ENCODE results near the gene GDI2.

The GDI2 gene

DNA sequence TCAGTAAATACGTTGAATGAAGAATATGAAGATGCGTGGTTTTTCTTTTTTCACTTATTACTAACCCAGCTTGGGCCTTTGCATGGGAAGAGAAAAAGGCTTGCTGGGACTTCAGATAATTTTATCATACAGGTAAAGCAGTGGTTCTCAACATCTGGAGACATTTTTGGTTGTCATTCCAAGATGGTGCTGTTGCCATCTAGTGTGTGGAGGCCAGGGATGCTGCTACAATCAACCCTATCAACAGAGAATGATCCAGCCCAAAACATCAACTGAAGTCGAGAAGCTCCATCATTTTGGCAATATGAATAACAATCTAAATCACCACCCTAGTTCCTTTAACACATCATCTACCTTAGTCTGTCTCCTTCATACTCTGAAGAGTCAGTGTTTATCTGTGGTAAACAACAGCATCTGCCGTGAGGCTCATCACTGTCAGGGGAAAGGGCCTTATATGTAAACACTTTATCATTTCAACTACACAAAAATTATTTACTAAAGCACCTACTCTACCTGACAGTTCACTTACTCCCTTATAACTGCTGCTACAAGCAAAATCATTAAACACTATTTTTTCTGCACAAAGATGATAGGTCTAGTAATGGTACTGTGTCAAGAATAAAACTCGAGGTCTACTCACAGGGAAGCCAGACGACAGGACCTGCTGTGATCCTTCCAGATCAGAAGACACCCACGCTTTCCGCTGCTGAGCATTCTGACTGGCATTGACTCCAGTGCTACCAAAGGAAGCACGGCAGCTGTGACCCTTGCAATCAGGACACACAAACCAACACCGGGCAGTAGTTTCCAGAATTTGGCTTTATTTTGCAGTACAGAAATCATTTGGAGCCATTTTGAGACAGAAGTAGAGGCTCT, 48.6 kb downstream of the GDI2 start:
- Histone ChIP-seq H3K4me3 (replicated peaks; ENCODE audit: low read depth, low read length) (no peak overlapping the region), H3K27me3 (replicated peaks; ENCODE audit: control insufficient read depth, insufficient read depth, low read length) (no peaks in the 10 kb centered on the region), H3K36me3 (ENCODE audit: control insufficient read depth, insufficient read depth, low read length) (peaks cover 31% of the 10 kb centered on the region)
- DNase-seq (ENCODE audit: extremely low read depth, insufficient read length), result no peak
- TF ChIP-seq, protein P1, sequence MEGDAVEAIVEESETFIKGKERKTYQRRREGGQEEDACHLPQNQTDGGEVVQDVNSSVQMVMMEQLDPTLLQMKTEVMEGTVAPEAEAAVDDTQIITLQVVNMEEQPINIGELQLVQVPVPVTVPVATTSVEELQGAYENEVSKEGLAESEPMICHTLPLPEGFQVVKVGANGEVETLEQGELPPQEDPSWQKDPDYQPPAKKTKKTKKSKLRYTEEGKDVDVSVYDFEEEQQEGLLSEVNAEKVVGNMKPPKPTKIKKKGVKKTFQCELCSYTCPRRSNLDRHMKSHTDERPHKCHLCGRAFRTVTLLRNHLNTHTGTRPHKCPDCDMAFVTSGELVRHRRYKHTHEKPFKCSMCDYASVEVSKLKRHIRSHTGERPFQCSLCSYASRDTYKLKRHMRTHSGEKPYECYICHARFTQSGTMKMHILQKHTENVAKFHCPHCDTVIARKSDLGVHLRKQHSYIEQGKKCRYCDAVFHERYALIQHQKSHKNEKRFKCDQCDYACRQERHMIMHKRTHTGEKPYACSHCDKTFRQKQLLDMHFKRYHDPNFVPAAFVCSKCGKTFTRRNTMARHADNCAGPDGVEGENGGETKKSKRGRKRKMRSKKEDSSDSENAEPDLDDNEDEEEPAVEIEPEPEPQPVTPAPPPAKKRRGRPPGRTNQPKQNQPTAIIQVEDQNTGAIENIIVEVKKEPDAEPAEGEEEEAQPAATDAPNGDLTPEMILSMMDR (IDR thresholded peaks at IDR 0.05; ENCODE audit: insufficient read depth, low read length, poor library complexity, severe bottlenecking), result no peak

DNA sequence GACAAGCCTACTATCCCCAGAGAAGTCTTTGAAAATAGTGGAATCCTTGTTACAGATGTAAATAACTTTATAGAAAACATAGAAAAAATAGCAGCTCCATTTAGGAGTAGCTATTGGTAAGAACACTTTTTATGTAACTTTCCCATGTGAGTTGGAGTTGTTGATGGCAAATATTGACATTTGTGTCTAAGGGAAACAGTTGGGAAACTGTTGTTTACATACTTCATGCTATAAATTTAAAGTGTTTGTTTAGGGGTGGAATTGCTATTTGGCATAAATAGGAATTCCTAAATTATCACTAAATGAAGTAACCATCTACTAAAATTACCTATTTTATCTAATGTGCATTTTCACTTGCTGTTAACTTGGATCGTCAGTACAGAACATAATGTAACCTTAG, 50.7 kb downstream of the GDI2 start:
- TF ChIP-seq, protein P1 (IDR thresholded peaks at IDR 0.05; ENCODE audit: insufficient read depth, low read length, poor library complexity, severe bottlenecking), result no peak
- DNase-seq (ENCODE audit: extremely low read depth, insufficient read length), result no peak
- no peaks in the 10 kb centered on the region for H3K27me3 ChIP-seq (replicated peaks; ENCODE audit: control insufficient read depth, insufficient read depth, low read length)
- peaks cover 41% of the 10 kb centered on the region for H3K36me3 ChIP-seq (ENCODE audit: control insufficient read depth, insufficient read depth, low read length)
- H3K4me3 ChIP-seq (replicated peaks; ENCODE audit: low read depth, low read length), result no peak overlapping the region

DNA sequence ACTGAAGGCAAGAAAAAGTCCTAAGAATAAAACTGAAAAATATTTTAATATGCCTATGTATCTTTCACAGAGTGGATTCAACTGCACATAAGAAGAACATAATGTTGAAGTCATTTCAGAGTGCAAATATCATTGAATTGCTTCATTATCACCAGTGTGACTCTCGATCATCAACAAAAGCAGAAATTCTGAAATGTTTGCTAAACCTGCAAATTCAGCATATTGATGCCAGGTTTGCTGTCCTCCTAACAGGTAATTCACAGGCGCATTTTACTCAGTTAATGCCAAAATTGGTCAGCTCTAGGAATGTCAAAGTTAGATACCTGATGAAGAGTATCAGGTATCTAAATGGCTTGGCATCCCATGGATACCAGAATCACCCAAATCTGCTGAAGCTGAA, 52.0 kb downstream of the GDI2 start:
- Histone ChIP-seq H3K36me3 (ENCODE audit: control insufficient read depth, insufficient read depth, low read length) (peaks cover 43% of the 10 kb centered on the region), H3K4me3 (replicated peaks; ENCODE audit: low read depth, low read length) (no peak overlapping the region), H3K27me3 (replicated peaks; ENCODE audit: control insufficient read depth, insufficient read depth, low read length) (no peaks in the 10 kb centered on the region)
- TF ChIP-seq, protein P1 (IDR thresholded peaks at IDR 0.05; ENCODE audit: insufficient read depth, low read length, poor library complexity, severe bottlenecking), result no peak
- no peak for DNase-seq (ENCODE audit: extremely low read depth, insufficient read length)

DNA sequence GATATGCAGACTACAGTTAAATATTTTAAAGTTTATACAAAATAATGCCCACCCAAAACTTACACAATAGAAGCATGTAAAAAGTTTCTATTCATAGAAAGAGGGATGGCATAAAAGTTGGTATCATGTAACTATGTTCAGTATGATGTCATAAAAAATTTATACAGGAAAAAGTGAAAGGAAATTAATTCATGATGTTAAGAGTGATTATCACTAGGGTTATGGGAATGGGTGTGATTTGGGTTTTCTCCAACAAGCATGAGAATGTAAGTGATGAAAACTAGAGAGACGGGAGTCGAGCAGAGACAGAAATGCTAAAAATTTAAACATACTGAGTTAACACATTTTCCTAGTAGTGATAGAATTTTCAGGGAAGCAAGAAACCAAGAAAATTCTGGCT, 52.7 kb downstream of the GDI2 start:
- DNase-seq (ENCODE audit: extremely low read depth, insufficient read length), result no peak
- no peak overlapping the region for H3K4me3 ChIP-seq (replicated peaks; ENCODE audit: low read depth, low read length)
- H3K36me3 ChIP-seq (ENCODE audit: control insufficient read depth, insufficient read depth, low read length), result peaks cover 38% of the 10 kb centered on the region
- no peaks in the 10 kb centered on the region for H3K27me3 ChIP-seq (replicated peaks; ENCODE audit: control insufficient read depth, insufficient read depth, low read length)
- TF ChIP-seq, protein P1 (IDR thresholded peaks at IDR 0.05; ENCODE audit: insufficient read depth, low read length, poor library complexity, severe bottlenecking), result no peak

DNA sequence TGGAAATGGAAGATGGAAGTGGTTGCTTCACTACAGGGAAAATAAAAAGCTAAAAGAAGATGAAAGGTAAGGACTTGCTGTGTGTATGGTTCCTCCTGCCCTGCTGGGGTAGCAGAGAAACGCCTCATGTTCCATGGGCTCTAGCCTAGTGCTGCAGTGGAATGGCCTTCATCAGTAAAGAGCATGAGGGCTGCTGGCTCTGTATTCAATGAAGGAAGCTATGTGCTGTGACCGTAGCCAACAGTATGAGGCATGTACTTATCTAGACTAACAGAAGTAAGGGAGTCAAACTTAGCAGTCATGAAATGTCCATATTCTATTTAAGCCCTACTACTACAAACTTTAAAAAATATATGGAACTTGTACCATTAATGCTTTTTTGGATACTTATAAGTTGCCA, 54.3 kb downstream of the GDI2 start:
- H3K36me3 ChIP-seq (ENCODE audit: control insufficient read depth, insufficient read depth, low read length), result peaks cover 29% of the 10 kb centered on the region
- TF ChIP-seq, protein P1 (IDR thresholded peaks at IDR 0.05; ENCODE audit: insufficient read depth, low read length, poor library complexity, severe bottlenecking), result no peak
- no peaks in the 10 kb centered on the region for H3K27me3 ChIP-seq (replicated peaks; ENCODE audit: control insufficient read depth, insufficient read depth, low read length)
- DNase-seq (ENCODE audit: extremely low read depth, insufficient read length), result no peak
- no peak overlapping the region for H3K4me3 ChIP-seq (replicated peaks; ENCODE audit: low read depth, low read length)

Data from GM06990 (cell line).